SK-N-SH (cell line): ENCODE data around the gene FADS3. TPM values are rescaled to one million over a fixed set of nuclear protein-coding genes. Genes with fewer than 3 reads are reported as not detected.

Experiments used
- CTCF ChIA-PET: fragments of 300-600, 350-600 bp; formaldehyde crosslinking; extraction: SDS; loops from one replicate; lab custom pipeline; 2021; lab: Yijun Ruan, JAX
- POLR2A ChIA-PET: fragments of 350-600 bp; sonication (Branson Sonifier 250); formaldehyde crosslinking; extraction: SDS; loops from one replicate; lab custom pipeline; 2020; ENCODE audit warnings: antibody characterized with exemption, inconsistent platforms; lab: Yijun Ruan, JAX
- DNase-seq: peaks from one replicate; pipeline ENCODE4 v3.0.0; 2012
- H2AFZ ChIP-seq: fragments of 200-600 bp; sonication (generic); 2 replicates; pipeline ENCODE4 v1.8.1; 2016; ENCODE audit warnings: antibody characterized with exemption, mild to moderate bottlenecking, low read depth
- H3F3A ChIP-seq: fragments of 200-600 bp; sonication (generic); replicated peaks from 2 replicates; pipeline ENCODE3; 2016; ENCODE audit warnings: antibody characterized with exemption, mild to moderate bottlenecking; ENCODE audit not compliant: insufficient read depth
- H3K27ac ChIP-seq, 2 experiments: fragments of 200-500 bp in 1 of 2; fragments of 200-600 bp in 1 of 2; sonication (Bioruptor generic) in 1 of 2; sonication (generic), shearing (Covaris generic) in 1 of 2; 2 replicates each; pipeline versions ENCODE4 v1.5.1 to v1.6.1; 2014 to 2016; ENCODE audit warnings: low read depth in 2 of 2, inconsistent platforms in 1 of 2, low read length in 1 of 2, mild to moderate bottlenecking in 1 of 2, mixed read lengths in 1 of 2
- H3K27me3 ChIP-seq: fragments of 200-600 bp; sonication (generic), shearing (Covaris generic); 2 replicates; pipeline ENCODE4 v1.6.1; 2016; ENCODE audit warnings: mixed run types; ENCODE audit not compliant: insufficient read depth
- H3K36me3 ChIP-seq, 2 experiments: fragments of 200-500 bp in 1 of 2; fragments of 200-600 bp in 1 of 2; sonication (Bioruptor generic) in 1 of 2; sonication (generic) in 1 of 2; replicated peaks in 1 of 2; 2 replicates each; pipeline versions ENCODE3 to v1.5.1; 2014 to 2016; ENCODE audit warnings: low read length in 1 of 2, mild to moderate bottlenecking in 1 of 2; ENCODE audit not compliant: insufficient read depth in 2 of 2, control insufficient read depth in 1 of 2
- H3K4me1 ChIP-seq, 2 experiments: fragments of 200-500 bp in 1 of 2; fragments of 200-600 bp in 1 of 2; sonication (Bioruptor generic) in 1 of 2; sonication (generic), shearing (Covaris generic) in 1 of 2; 2 replicates each; pipeline versions ENCODE4 v1.5.1 to v1.6.1; 2014 to 2016; ENCODE audit warnings: low read depth in 1 of 2, low read length in 1 of 2, mixed run types in 1 of 2; ENCODE audit not compliant: insufficient read depth in 2 of 2, control insufficient read depth in 1 of 2
- H3K4me2 ChIP-seq: fragments of 200-600 bp; sonication (generic), shearing (Covaris generic); 2 replicates; pipeline ENCODE4 v1.6.1; 2017; ENCODE audit warnings: mixed run types
- H3K4me3 ChIP-seq, 2 experiments: fragments of 200-500 bp in 1 of 2; fragments of 200-600 bp in 1 of 2; sonication (Bioruptor generic) in 1 of 2; sonication (generic), shearing (Covaris generic) in 1 of 2; 2 replicates each; pipeline versions ENCODE4 v1.5.1 to v1.8.1; 2014 to 2016; ENCODE audit warnings: low read depth in 2 of 2, inconsistent platforms in 1 of 2, low read length in 1 of 2, mild to moderate bottlenecking in 1 of 2, mixed read lengths in 1 of 2, moderate library complexity in 1 of 2
- H3K79me2 ChIP-seq: fragments of 200-600 bp; sonication (generic); 2 replicates; pipeline ENCODE4 v1.8.1; 2017; ENCODE audit warnings: mild to moderate bottlenecking; ENCODE audit not compliant: insufficient read depth
- H3K9ac ChIP-seq: fragments of 200-600 bp; sonication (generic); 2 replicates; pipeline ENCODE4 v1.6.1; 2017; ENCODE audit warnings: mixed run types
- H3K9me2 ChIP-seq: fragments of 200-600 bp; sonication (generic); 2 replicates; pipeline ENCODE4 v1.6.1; 2017; ENCODE audit warnings: mixed run types
- H3K9me3 ChIP-seq: fragments of 200-600 bp; sonication (generic); 2 replicates; pipeline ENCODE4 v1.6.1; 2017; ENCODE audit warnings: mixed run types, mild to moderate bottlenecking, moderate library complexity
- H4K20me1 ChIP-seq: fragments of 200-600 bp; sonication (generic); 2 replicates; pipeline ENCODE4 v1.6.1; 2017; ENCODE audit warnings: mild to moderate bottlenecking, mixed run types; ENCODE audit not compliant: insufficient read depth
- ELF1 ChIP-seq: IDR thresholded peaks from 2 replicates; pipeline ENCODE4 v1.4.0; 2012
- EZH2phosphoT487 ChIP-seq: fragments of 200-600 bp; sonication (generic); IDR thresholded peaks from 2 replicates; pipeline ENCODE4 v1.6.1; 2017; ENCODE audit warnings: low read depth, mixed run types, mild to moderate bottlenecking, antibody characterized with exemption, moderate library complexity, borderline replicate concordance
- FOXJ3 ChIP-seq: sonication (generic); formaldehyde crosslinking; IDR thresholded peaks from 2 replicates; pipeline ENCODE4 v1.5.1; 2020; ENCODE audit warnings: mild to moderate bottlenecking, missing genetic modification reagents
- GABPA ChIP-seq: IDR thresholded peaks from 2 replicates; pipeline ENCODE4 v1.4.0; 2012; ENCODE audit warnings: low read depth, mild to moderate bottlenecking
- GATA2 ChIP-seq: sonication (generic); formaldehyde crosslinking; IDR thresholded peaks from 2 replicates; pipeline ENCODE4 v1.5.0; 2020; ENCODE audit warnings: mild to moderate bottlenecking, missing genetic modification reagents
- JUND ChIP-seq: IDR thresholded peaks from 2 replicates; pipeline ENCODE4 v1.4.0; 2012
- MEF2A ChIP-seq: IDR thresholded peaks from 2 replicates; pipeline ENCODE4 v1.4.0; 2012; ENCODE audit warnings: low read depth, borderline replicate concordance
- POLR2AphosphoS5 ChIP-seq: IDR thresholded peaks from 2 replicates; pipeline ENCODE4 v1.6.1; 2012; ENCODE audit warnings: low read depth, low read length
- RAD21 ChIP-seq: IDR thresholded peaks from 2 replicates; pipeline ENCODE4 v1.6.1; 2012; ENCODE audit warnings: mild to moderate bottlenecking, low read length
- RCOR1 ChIP-seq: fragments of 150-350 bp; IDR thresholded peaks from 2 replicates; pipeline ENCODE4 v1.6.1; 2017; ENCODE audit warnings: antibody characterized with exemption, low read length
- RFX5 ChIP-seq: IDR thresholded peaks from 2 replicates; pipeline ENCODE4 v1.6.1; 2012; ENCODE audit warnings: mild to moderate bottlenecking, improper control_type of control experiment, low read length
- RXRA ChIP-seq: IDR thresholded peaks from 2 replicates; pipeline ENCODE4 v1.4.0; 2012; ENCODE audit warnings: low read depth, mild to moderate bottlenecking, borderline replicate concordance
- TCF12 ChIP-seq: IDR thresholded peaks from 2 replicates; pipeline ENCODE4 v1.4.0; 2012
- WGBS: methylation state at CpG from one replicate; pipeline ENCODE4 v1.1.6; 2017; ENCODE audit warnings: low lambda C conversion rate; 5-methylcytosine and 5-hydroxymethylcytosine counted together
- polyA plus RNA-seq, 3 experiments: library from polyadenylated mRNA; depleted of rRNA; stranded (reverse); fragments of >200 nt; gene quantifications; 2 replicates each; pipeline ENCODE4 v1.2.3, GENCODE V29; 2012
- TF ChIP-seq, protein P1 (sequence below): fragments of 200-600 bp; sonication (generic); IDR thresholded peaks from 2 replicates; pipeline ENCODE4 v1.6.1; 2017; ENCODE audit warnings: antibody characterized with exemption, mild to moderate bottlenecking, moderate library complexity
- TF ChIP-seq, protein P2 (sequence below): IDR thresholded peaks from 2 replicates; pipeline ENCODE4 v1.6.1; 2012; ENCODE audit warnings: mild to moderate bottlenecking, low read depth, low read length, moderate library complexity

The FADS3 gene
- polyA plus RNA-seq, 1 of the 3 experiments (the other 2 are of a cell fraction) = 93.3 TPM

DNA sequence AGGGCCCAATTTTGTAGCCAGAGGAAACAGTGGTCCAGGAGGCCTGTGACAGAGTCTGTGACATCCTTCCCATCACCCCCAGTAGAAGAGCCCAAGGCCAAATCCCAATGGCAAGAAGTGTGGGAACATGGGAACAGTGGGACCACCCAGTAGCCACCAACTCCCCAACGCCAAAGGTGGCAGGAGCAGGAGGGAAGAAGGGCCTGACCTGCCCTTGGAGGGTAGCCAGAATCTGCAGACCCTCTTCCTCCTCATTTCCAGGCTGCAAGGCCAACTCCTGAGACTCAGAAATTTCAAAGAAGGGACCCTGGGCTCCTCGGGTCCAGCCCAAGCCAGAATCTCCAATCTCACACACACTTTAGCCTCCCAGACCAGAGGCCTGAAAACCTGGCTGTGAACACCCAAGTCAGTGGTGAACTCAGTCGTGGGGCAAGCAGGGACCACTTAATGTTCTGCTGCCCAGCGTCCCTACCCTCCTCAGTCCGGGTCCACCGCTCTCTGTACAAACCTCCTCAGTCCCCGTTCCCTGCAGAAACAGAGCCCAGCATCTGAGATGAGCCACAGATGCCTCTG is 19.9 kb upstream of the FADS3 start:
- Histone ChIP-seq H2AFZ (no peak overlapping the region), H3K4me3 (no peak overlapping the region), H3K36me3 (peaks cover 0 to 2% of the 10 kb centered on the region in 2 experiments), H3K27ac (no peak overlapping the region), H3F3A (no peaks in the 10 kb centered on the region), H3K4me1 (no peaks in the 10 kb centered on the region; a peak in 1 of 4 replicates), H3K9me2 (no peaks in the 10 kb centered on the region), H3K9ac (no peak overlapping the region), H3K27me3 (no peaks in the 10 kb centered on the region), H4K20me1 (no peaks in the 10 kb centered on the region), H3K4me2 (no peak overlapping the region), H3K9me3 (no peaks in the 10 kb centered on the region), H3K79me2 (no peaks in the 10 kb centered on the region)
- TF ChIP-seq FOXJ3 (CRISPR knock-in tag) = no peak
- TF ChIP-seq TCF12 = no peak
- no peak for TF ChIP-seq EZH2phosphoT487
- no peak for TF ChIP-seq RXRA
- TF ChIP-seq RFX5 = no peak
- no peak for TF ChIP-seq RCOR1
- no peak for TF ChIP-seq GABPA
- TF ChIP-seq JUND = no peak
- ChIA-PET CTCF (interaction anchor here (0.5 to 5.4 kb wide), 4 partner anchors 13 to 171 kb away, joined by 3 to 46 read pairs (median 16); partner anchors contain the start of gene BEST1), POLR2A (no interaction called here)
- DNase-seq = peak; percentile 17
- WGBS = 84% methylated on average over 5 of the region's 7 CpGs

DNA sequence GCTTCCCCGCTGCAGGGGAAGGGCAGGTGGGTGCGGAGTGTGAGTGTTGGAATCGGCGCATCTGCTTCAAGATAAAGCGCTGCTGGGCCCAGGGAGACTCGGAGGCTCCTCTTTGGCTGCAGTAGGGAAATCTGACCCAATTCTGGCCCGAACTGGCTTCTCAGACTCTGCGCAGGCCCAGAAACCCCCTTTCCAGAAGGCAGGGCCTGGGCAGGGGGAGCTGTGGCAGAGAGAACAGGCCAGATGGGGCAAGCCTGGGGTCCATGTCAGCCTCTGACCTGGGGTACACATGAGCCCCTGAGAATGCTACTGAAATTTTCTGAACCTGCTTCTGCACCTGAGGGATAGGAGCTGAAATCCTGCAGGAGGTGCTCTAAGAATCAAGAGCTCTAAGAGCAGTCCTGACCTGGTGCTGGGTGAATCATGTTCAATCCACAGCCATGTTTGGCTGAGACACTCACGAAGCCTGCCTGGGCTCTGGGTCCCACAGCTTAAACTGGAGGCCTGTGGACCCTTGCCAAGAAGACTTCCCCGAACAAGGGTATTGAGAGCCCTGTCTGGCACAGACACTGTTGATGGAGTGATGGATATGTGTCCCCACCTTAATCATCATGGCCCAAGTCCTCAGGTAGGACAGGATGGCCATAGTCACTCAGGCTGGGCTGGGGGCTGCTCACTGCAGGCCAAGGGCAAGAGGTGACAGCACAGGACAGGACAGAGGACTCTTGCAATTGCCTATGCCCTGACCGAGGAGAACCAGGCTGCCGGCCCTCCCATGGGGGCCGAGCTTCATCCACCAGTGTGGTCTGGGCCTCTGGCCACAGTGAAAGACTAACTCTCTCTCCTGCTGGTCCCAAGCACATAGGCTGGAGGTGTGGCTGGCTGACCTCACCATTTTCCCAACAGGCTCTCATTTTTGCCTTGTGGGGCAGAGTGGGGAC is 19.1 kb upstream of the FADS3 start:
- no peak overlapping the region for H2AFZ ChIP-seq
- no peaks in the 10 kb centered on the region for H4K20me1 ChIP-seq
- CTCF ChIA-PET = interaction anchor here (1.4 to 5.4 kb wide), 6 partner anchors 12 to 198 kb away, joined by 3 to 82 read pairs (median 22); partner anchors contain the start of gene BEST1
- H3F3A ChIP-seq = no peaks in the 10 kb centered on the region
- no peaks in the 10 kb centered on the region for H3K27me3 ChIP-seq
- no peaks in the 10 kb centered on the region for H3K9me2 ChIP-seq
- 94% methylated on average over 7 of the region's 13 CpGs for WGBS
- no peaks in the 10 kb centered on the region for H3K9me3 ChIP-seq
- DNase-seq = peak; percentile 14
- no peak overlapping the region for H3K4me2 ChIP-seq
- no peak overlapping the region for H3K9ac ChIP-seq
- H3K4me1 ChIP-seq = no peaks in the 10 kb centered on the region
- H3K36me3 ChIP-seq = peaks cover 0 to 6% of the 10 kb centered on the region in 2 experiments
- TF ChIP-seq RFX5 = no peak
- TF ChIP-seq POLR2AphosphoS5 = no peak
- TF ChIP-seq, protein P1, sequence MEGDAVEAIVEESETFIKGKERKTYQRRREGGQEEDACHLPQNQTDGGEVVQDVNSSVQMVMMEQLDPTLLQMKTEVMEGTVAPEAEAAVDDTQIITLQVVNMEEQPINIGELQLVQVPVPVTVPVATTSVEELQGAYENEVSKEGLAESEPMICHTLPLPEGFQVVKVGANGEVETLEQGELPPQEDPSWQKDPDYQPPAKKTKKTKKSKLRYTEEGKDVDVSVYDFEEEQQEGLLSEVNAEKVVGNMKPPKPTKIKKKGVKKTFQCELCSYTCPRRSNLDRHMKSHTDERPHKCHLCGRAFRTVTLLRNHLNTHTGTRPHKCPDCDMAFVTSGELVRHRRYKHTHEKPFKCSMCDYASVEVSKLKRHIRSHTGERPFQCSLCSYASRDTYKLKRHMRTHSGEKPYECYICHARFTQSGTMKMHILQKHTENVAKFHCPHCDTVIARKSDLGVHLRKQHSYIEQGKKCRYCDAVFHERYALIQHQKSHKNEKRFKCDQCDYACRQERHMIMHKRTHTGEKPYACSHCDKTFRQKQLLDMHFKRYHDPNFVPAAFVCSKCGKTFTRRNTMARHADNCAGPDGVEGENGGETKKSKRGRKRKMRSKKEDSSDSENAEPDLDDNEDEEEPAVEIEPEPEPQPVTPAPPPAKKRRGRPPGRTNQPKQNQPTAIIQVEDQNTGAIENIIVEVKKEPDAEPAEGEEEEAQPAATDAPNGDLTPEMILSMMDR = no peak
- TF ChIP-seq JUND = no peak
- no peak for TF ChIP-seq RXRA
- TF ChIP-seq GABPA = no peak
- no peak for TF ChIP-seq FOXJ3 (CRISPR knock-in tag)
- TF ChIP-seq EZH2phosphoT487 = no peak
- TF ChIP-seq RAD21 = no peak
- no peak for TF ChIP-seq MEF2A
- TF ChIP-seq, protein P2, sequence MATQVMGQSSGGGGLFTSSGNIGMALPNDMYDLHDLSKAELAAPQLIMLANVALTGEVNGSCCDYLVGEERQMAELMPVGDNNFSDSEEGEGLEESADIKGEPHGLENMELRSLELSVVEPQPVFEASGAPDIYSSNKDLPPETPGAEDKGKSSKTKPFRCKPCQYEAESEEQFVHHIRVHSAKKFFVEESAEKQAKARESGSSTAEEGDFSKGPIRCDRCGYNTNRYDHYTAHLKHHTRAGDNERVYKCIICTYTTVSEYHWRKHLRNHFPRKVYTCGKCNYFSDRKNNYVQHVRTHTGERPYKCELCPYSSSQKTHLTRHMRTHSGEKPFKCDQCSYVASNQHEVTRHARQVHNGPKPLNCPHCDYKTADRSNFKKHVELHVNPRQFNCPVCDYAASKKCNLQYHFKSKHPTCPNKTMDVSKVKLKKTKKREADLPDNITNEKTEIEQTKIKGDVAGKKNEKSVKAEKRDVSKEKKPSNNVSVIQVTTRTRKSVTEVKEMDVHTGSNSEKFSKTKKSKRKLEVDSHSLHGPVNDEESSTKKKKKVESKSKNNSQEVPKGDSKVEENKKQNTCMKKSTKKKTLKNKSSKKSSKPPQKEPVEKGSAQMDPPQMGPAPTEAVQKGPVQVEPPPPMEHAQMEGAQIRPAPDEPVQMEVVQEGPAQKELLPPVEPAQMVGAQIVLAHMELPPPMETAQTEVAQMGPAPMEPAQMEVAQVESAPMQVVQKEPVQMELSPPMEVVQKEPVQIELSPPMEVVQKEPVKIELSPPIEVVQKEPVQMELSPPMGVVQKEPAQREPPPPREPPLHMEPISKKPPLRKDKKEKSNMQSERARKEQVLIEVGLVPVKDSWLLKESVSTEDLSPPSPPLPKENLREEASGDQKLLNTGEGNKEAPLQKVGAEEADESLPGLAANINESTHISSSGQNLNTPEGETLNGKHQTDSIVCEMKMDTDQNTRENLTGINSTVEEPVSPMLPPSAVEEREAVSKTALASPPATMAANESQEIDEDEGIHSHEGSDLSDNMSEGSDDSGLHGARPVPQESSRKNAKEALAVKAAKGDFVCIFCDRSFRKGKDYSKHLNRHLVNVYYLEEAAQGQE = no peak
- TF ChIP-seq ELF1 = no peak
- TF ChIP-seq TCF12 = no peak
- TF ChIP-seq GATA2 (CRISPR knock-in tag) = no peak
- H3K79me2 ChIP-seq = no peaks in the 10 kb centered on the region
- no peak overlapping the region for H3K27ac ChIP-seq
- H3K4me3 ChIP-seq = no peak overlapping the region
- POLR2A ChIA-PET = no interaction called here
